Activated T-helper 2 cell treated with anti-CD3 and anti-CD28 coated beads, Interferon-gamma antibody, Interleukin-2, Interleukin-4, amounts not matched to agents 10 μg/mL and 5 μg/mL and 100 μg/mL, durations not matched to agents 14 hours and 24 hours and 36 hours (primary cell): ENCODE results near the gene CDC42EP1. TPM values are rescaled to one million over a fixed set of nuclear protein-coding genes. Genes with fewer than 3 reads are reported as not detected.

Experiments used
- DNase-seq: peaks from one replicate; pipeline ENCODE4 v3.0.0; 2021; ENCODE audit warnings: low spot score
- H3K27ac Mint-ChIP-seq: one replicate; pipeline ENCODE4 v1.8.0; 2021; ENCODE audit warnings: mixed read lengths
- H3K27me3 Mint-ChIP-seq: one replicate; pipeline ENCODE4 v1.8.0; 2021; ENCODE audit warnings: low read depth, mixed read lengths
- H3K36me3 Mint-ChIP-seq: one replicate; pipeline ENCODE4 v1.8.0; 2021; ENCODE audit warnings: low read depth, mixed read lengths
- H3K4me1 Mint-ChIP-seq: one replicate; pipeline ENCODE4 v1.8.0; 2021; ENCODE audit warnings: low read depth, mixed read lengths
- H3K4me3 Mint-ChIP-seq: one replicate; pipeline ENCODE4 v1.8.0; 2021; ENCODE audit warnings: low read depth, mild to moderate bottlenecking, moderate library complexity, mixed read lengths
- H3K9me3 Mint-ChIP-seq: one replicate; pipeline ENCODE4 v1.8.0; 2021; ENCODE audit warnings: mixed read lengths
- intact Hi-C: fragments of 100-400 bp; cut with micrococcal nuclease; formaldehyde crosslinking; loops from one replicate; pipeline ENCODE4 v1.15.1; 2023
- total RNA-seq: library from RNA; stranded (reverse); gene quantifications from 2 replicates; pipeline ENCODE4 v1.2.3, GENCODE V29; 2022

Gene CDC42EP1, protein sequence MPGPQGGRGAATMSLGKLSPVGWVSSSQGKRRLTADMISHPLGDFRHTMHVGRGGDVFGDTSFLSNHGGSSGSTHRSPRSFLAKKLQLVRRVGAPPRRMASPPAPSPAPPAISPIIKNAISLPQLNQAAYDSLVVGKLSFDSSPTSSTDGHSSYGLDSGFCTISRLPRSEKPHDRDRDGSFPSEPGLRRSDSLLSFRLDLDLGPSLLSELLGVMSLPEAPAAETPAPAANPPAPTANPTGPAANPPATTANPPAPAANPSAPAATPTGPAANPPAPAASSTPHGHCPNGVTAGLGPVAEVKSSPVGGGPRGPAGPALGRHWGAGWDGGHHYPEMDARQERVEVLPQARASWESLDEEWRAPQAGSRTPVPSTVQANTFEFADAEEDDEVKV
- 0.74 and 1.1 TPM in 2 replicates for total RNA-seq

DNA sequence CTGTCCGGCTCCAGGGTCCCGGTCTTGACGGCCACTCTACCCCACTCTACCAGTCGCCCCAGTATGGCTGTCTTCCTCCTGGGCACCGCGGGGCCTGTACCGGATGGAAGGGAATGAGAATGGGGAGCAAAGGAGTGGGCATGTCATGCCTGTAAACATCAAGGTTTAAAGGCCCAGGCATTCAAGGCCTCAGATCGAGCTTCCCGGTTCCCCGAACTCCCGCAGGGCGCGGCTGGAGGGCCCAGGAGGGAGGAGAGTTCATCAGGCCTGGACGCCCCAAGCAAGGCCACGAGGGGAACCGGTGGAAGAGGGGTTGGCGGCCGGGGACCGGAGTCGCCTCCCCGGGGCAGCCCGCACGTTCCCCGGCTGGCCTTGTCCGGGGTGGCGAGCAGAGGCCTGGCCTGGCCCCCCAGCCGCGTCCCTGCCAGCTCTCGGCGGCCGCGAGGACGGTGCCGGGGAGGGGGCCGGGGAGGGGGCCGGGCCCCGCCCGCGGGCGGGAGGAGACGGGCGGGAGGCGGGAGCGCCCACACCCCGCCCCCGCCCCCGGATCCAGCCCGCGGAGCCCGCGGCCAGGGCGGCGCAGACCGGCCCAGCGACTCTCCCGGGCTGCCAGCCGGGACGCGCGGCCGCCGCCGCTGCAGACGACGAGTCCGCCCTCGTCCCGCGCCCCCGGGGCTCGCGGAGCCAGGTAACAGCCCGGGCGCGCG, at the start of gene CDC42EP1:
CDC42EP1 (plus strand) TSS at position 580 of the 707 bp plus-strand sequence. CDS start 5,870 bp downstream, outside the sequence.
- DNase-seq = no peak
- Mint-ChIP-seq H3K9me3 (no peaks in the 10 kb centered on the region), H3K27me3 (peaks cover 64% of the 10 kb centered on the region), H3K4me3 (peak within 1 kb of the TSS; percentile 58), H3K36me3 (no peaks in the 10 kb centered on the region), H3K27ac (no peak within 1 kb of the TSS), H3K4me1 (peaks cover 7% of the 10 kb centered on the region)
- intact Hi-C loops = no loop called here

DNA sequence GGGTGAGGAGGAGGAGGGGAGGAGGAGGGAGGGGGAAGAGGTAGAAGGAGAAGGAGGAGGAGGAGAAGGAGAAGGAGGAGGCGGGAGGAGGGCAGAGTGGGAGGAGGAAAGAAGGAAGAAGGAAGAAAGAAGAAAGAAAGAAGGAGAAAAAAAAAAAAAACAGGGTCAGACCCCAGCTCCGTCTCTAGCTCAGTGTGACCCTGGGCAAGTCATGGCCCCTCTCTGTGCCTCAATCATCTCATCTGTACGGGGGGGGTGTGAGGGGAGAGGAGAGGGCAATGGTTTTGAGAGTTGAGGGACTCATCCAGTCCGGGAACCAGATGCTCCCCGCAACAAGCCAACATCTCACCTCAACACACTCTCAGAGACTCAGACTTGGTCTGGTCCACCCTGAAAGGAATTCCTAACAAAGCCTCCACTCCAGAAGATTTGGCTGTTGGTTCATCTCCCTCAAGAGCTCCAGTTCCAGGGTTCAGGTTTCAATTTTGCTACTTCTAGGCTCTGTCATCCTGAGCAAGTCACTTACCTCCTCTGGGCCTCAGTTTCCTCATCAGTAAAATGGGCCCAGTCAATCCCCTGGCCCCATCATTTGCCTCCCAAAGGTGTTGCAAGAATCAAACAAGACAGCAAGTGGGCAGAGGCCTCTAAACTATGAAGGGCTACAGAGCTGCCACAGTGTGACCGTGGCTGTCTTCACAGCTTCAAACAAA, 48.7 kb upstream of the CDC42EP1 start:
- Mint-ChIP-seq H3K27me3 (peaks cover 17% of the 10 kb centered on the region), H3K4me1 (no peaks in the 10 kb centered on the region), H3K9me3 (no peaks in the 10 kb centered on the region), H3K4me3 (no peak overlapping the region), H3K27ac (no peak overlapping the region), H3K36me3 (no peaks in the 10 kb centered on the region)
- intact Hi-C loops = no loop called here
- DNase-seq = no peak

DNA sequence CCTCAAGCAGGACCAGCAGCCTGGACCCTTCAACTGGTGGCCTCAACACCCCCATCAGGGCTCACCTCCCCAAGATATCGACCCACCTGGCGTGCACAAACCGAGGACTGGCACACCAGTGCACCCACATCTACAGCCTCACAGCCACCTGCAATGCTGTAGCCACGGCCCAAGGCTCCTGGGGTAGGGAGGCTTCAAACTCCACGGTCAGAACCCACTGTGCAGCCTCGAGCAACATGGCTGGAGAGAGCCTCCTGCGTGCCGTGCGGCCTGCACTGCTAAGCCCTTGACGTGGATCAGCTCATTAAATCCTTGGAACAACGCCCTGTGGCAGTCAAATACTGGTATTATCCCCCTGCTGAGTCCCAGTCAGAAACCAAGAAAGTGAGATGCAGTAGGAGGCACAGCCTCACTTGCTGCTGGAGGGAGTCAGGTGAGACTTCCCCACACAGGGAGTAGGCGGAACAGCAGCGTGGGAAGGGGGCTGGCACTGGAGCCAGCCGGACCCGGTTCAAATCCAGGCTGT, 45.7 kb upstream of the CDC42EP1 start:
- Mint-ChIP-seq H3K36me3 (no peaks in the 10 kb centered on the region), H3K27ac (no peak overlapping the region), H3K27me3 (peaks cover 30% of the 10 kb centered on the region), H3K9me3 (no peaks in the 10 kb centered on the region), H3K4me1 (peaks cover 4% of the 10 kb centered on the region), H3K4me3 (no peak overlapping the region)
- DNase-seq = no peak
- intact Hi-C loops = no loop called here

DNA sequence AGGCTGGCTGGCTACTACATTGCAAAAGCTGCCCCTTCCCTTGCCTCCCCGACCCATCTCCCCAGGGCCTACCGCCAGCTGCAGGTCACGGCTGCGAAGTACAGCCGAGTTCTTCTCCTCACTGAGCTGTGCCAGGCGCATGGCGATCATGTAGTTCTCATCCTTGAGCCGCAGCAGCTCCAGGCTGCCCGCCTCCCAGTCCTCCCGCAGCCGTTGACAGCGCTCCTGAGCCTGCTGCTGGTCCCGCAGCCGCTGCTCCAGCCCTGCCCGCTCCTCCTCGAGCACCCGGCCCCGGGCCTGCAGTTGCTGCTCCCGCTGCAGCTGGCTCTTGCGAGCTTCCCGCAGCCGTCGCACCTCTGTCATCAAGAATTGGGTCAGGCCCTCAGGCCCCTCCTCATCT, 44.4 kb upstream of the CDC42EP1 start:
- Mint-ChIP-seq H3K4me3 (no peak overlapping the region), H3K4me1 (peaks cover 4% of the 10 kb centered on the region), H3K9me3 (no peaks in the 10 kb centered on the region), H3K36me3 (no peaks in the 10 kb centered on the region), H3K27ac (no peak overlapping the region), H3K27me3 (peaks cover 38% of the 10 kb centered on the region)
- intact Hi-C loops = no loop called here
- DNase-seq = no peak

DNA sequence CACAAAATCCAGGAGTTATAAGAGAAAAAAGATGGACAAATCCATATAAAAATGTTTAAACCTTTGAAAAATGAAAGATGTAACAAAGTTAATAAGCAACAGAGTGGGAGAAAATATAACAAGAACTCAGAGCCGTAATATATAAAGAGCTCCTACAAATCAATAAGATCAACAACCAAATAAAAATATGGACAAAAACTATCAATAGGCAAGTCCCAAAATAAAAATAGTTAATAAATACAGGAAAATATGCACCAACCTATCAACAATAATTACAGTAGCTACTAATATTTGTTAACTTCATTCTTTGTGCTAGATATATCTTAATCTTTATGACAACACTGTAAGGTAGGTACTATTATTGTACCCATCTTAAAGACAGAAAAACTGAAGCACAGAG, 43.8 kb upstream of the CDC42EP1 start:
- Mint-ChIP-seq H3K27ac (no peak overlapping the region), H3K27me3 (peaks cover 43% of the 10 kb centered on the region), H3K4me1 (peaks cover 4% of the 10 kb centered on the region), H3K9me3 (no peaks in the 10 kb centered on the region), H3K4me3 (no peak overlapping the region), H3K36me3 (no peaks in the 10 kb centered on the region)
- intact Hi-C loops = no loop called here
- DNase-seq = no peak

DNA sequence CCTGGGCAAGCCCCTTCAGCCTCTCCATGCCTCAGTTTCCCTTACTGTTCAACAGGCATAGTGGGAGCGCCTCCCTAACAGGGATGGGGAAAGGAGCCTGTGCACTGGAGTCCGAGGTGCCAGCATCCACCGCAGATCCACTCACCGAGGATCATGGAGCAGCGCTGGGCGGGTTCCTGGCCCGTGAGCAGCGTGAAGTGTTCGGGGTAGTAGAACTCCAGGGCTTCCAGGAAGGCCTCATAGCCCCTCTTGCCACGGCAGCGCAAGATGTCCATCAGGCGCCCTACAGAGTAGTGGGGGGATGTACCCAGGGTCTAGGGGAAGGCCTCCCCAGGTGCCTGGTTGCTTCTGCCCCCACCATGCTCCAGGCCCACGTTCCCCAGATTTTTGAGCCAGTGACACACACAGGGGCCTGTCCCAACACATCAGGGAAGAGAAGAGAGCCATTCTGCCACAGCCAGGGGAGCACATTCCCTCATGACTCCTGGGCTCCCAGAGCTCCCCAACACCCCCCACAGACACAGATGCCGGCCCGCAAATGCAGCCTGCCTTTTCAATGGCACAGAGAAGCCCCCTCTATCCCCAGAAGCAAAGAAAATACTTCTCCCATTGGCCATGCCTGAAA, 42.3 kb upstream of the CDC42EP1 start:
- H3K36me3 Mint-ChIP-seq = no peaks in the 10 kb centered on the region
- intact Hi-C loops = loop anchor here (1.0 kb wide), 1 partner anchor 15 kb away; no protein-coding TSS in a partner anchor
- H3K4me3 Mint-ChIP-seq = peak overlapping the region; percentile 53
- no peak overlapping the region for H3K27ac Mint-ChIP-seq
- H3K4me1 Mint-ChIP-seq = peaks cover 4% of the 10 kb centered on the region
- no peaks in the 10 kb centered on the region for H3K9me3 Mint-ChIP-seq
- DNase-seq = no peak
- peaks cover 54% of the 10 kb centered on the region for H3K27me3 Mint-ChIP-seq

DNA sequence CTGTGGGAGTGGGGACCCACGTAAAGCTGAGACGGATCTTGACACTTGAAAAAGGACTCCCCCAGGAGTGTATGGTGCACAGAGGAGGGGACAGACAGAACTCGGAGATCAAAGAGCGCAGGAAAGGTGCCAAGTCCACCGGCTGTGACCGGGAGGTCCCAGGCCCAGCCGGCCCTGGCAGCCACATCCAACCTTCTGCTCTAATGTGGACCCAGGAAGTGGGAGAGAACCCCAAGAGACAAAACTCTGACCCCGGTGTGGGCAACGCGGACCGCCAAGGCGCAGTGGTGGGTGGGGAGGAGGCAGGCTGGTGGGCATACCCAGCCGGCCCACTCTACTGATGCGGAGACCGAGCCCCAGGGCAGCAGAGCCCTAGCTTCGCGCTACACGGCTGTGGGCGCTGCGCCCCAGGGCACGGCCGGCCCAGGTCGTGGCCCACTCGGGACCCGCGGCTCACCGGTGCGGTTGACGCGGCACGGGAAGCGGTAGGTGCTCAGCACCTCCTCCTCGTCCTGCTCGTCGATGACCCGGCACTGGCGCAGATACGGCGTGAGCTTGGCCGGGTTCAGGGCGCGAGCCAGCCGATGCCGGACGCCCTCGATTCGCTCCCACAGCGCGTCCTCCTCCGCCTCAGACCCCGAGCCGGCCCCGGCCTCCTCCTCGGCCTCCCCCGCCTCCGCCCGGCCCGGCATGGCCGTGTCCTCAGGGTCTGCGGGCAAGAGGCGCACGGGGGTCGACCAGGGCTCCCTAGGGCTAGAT, 41.6 kb upstream of the CDC42EP1 start:
- Mint-ChIP-seq H3K9me3 (no peaks in the 10 kb centered on the region), H3K4me3 (peak overlapping the region; percentile 53), H3K27ac (no peak overlapping the region), H3K27me3 (peaks cover 58% of the 10 kb centered on the region), H3K4me1 (peaks cover 4% of the 10 kb centered on the region), H3K36me3 (no peaks in the 10 kb centered on the region)
- intact Hi-C loops = loop anchor here (1.0 kb wide), 1 partner anchor 15 kb away; no protein-coding TSS in a partner anchor
- DNase-seq = no peak

DNA sequence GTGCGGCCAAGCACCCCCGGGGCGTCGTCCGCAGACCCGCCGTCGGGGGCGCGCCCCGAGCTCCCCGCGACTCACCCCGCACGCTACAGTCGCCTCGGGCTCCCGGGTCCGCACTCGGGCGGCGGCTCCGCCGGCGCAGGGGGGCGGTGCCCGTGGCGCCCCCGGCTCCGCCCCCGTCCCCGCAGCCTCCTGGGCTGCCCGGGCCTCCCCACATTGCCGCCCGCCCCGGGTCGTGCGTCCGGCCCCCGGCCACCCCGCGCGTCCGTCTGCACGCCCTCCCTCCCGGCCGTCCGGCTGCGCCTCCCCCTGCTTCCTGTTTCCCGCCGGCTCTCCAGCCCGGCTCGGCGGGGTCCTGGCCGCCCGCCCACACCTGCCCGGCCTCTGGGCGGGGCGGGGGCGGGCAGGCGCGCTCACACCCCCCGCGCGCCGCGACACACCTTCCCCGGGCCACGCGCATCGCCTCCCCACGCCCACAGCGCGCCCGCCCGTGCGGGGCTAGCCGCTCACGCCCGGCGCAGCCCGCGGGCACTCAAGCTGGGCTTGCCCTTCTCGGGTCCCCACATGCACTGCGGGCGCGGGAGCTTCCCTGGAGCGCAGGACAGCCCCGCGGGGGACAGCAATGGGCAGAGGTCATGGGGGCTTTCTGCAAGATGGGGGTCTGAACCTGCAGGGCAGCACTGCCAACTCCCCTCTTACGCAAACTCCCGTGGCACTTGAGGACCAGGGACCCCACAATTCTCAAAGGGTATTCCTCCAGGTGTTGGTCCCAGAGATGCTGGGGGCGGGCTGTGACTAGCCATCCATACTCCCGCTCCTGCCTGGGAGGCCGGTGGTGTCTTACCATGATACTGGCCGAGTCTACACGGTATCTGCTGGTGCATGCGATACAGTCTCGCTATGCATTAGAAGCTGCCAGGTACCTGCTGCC, 40.7 kb upstream of the CDC42EP1 start, which contains the start of gene CARD10:
CARD10 (minus strand) TSS at position 148 of the 928 bp plus-strand sequence. CDS start 215 bp downstream, outside the sequence.
- H3K4me1 Mint-ChIP-seq = peaks cover 4% of the 10 kb centered on the region
- intact Hi-C loops = no loop called here
- H3K27me3 Mint-ChIP-seq = peaks cover 59% of the 10 kb centered on the region
- H3K36me3 Mint-ChIP-seq = no peaks in the 10 kb centered on the region
- H3K4me3 Mint-ChIP-seq = peak within 1 kb of the TSS; percentile 53
- H3K27ac Mint-ChIP-seq = no peak within 1 kb of the TSS
- no peak for DNase-seq
- H3K9me3 Mint-ChIP-seq = no peaks in the 10 kb centered on the region

DNA sequence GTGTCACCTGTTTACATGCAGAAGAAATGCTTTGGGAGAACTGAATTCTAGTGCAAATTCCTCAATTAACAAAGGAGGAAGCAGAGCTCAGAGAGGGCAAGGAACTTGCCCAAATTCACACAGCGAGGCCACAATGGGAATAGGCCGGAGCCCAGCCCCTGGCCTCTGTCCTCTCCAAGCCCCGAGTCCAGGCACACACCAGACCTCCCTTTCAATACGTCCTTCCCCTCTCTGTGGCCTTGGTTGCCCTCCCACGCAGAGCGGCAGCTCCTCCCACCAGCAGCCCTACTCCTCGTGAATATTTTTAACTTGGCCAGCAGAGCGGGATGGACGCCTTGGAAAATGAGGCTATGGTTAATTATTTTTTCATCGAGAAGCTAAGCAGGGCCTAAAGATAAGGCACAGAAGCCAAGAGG, 39.5 kb upstream of the CDC42EP1 start:
- no peak for DNase-seq
- intact Hi-C loops = no loop called here
- peaks cover 6% of the 10 kb centered on the region for H3K4me1 Mint-ChIP-seq
- peaks cover 54% of the 10 kb centered on the region for H3K27me3 Mint-ChIP-seq
- H3K27ac Mint-ChIP-seq = no peak overlapping the region
- peak overlapping the region; percentile 30 for H3K4me3 Mint-ChIP-seq
- H3K36me3 Mint-ChIP-seq = no peaks in the 10 kb centered on the region
- no peaks in the 10 kb centered on the region for H3K9me3 Mint-ChIP-seq

DNA sequence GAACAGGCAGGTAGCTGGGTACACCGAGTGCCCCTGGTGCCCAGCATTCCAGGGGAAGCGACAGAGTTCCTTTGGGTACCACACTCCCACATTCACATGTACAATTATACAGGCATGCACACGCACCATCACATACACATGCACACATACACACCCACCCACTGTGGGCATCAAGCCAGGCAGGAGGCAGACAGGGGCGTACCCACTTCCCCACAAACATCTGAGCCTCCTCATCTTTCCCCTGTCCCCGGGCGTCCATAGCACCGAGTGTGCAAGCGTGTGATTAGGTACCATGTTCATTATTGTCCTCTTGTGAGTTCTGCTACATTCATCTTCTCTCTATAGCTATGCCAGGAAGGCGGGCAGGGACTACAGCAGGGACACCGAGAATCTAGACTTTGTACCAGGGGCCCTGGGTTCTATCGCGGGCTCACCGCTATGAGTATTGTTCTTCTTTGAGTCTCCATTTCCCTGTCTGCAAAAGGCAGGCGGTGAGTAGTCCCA, 39.0 kb upstream of the CDC42EP1 start:
- no peak overlapping the region for H3K4me3 Mint-ChIP-seq
- peaks cover 9% of the 10 kb centered on the region for H3K4me1 Mint-ChIP-seq
- H3K36me3 Mint-ChIP-seq = no peaks in the 10 kb centered on the region
- no peak for DNase-seq
- intact Hi-C loops = no loop called here
- peaks cover 49% of the 10 kb centered on the region for H3K27me3 Mint-ChIP-seq
- H3K27ac Mint-ChIP-seq = no peak overlapping the region
- no peaks in the 10 kb centered on the region for H3K9me3 Mint-ChIP-seq

DNA sequence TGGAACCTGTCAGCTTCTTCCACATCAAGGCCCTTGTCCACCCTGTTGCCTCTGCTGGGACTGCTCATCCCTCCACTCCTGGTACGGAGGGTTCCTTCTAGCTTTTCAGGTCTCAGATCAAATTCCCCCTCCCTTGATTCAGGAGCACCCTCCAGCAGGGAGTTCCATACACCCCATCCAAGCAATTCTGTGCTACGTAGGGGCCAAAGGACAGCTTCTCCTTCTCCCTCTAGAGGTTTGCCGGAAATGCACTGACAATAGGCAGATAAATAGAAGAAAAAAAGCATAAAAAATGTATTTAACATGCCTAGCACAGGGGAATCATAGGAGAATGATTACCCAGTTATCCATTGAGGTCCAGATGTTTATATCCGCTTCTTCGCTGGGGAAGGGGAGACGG, 37.8 kb upstream of the CDC42EP1 start:
- intact Hi-C loops = no loop called here
- Mint-ChIP-seq H3K4me3 (no peak overlapping the region), H3K4me1 (peaks cover 9% of the 10 kb centered on the region), H3K27me3 (peaks cover 44% of the 10 kb centered on the region), H3K9me3 (no peaks in the 10 kb centered on the region), H3K36me3 (no peaks in the 10 kb centered on the region), H3K27ac (no peak overlapping the region)
- no peak for DNase-seq
